ENCODE measurements around the gene LRRN2. TPM values are rescaled to one million over a fixed set of nuclear protein-coding genes. Genes with fewer than 3 reads are reported as not detected.

LRRN2 gene
- polyA plus RNA-seq, 1 donor from 2014 or later, result 3.3 TPM

GRCh38 chr1:204714194-204714860 is 28.8 kb upstream of the LRRN2 start:
- H3K79me2 ChIP-seq (replicated peaks; ENCODE audit: insufficient read depth, low read length), result no peaks in the 10 kb centered on the region
- no peaks in the 10 kb centered on the region for H3K9me3 ChIP-seq (ENCODE audit: low read length)
- TF ChIP-seq SMC3 (conservative IDR thresholded peaks at IDR 0.05; ENCODE audit: poor library complexity) (no peak), CTCF (IDR thresholded peaks at IDR 0.05; ENCODE audit: poor library complexity, severe bottlenecking) (no peak), TAF1 (IDR thresholded peaks at IDR 0.05; ENCODE audit: low read depth) (no peak), REST (IDR thresholded peaks at IDR 0.05; ENCODE audit: borderline replicate concordance) (no peak), EP300 (conservative IDR thresholded peaks at IDR 0.05; ENCODE audit: poor library complexity, severe bottlenecking) (no peak), MXI1 (conservative IDR thresholded peaks at IDR 0.05; ENCODE audit: poor library complexity, severe bottlenecking) (no peak), POLR2AphosphoS5 (IDR thresholded peaks at IDR 0.05) (no peak), EZH2 (IDR thresholded peaks at IDR 0.05; ENCODE audit: borderline replicate concordance, insufficient read depth, low read length, poor library complexity, severe bottlenecking) (no peak), RAD21 (conservative IDR thresholded peaks at IDR 0.05) (no peak)
- H3K9ac ChIP-seq (ENCODE audit: low read length), result no peak overlapping the region
- no peak overlapping the region for H3K4me2 ChIP-seq (ENCODE audit: low read length)
- no peak overlapping the region for H2AFZ ChIP-seq (ENCODE audit: low read depth, low read length)
- no peaks in the 10 kb centered on the region for H4K20me1 ChIP-seq (ENCODE audit: insufficient read depth)
- no peaks in the 10 kb centered on the region for H3K36me3 ChIP-seq (ENCODE audit: insufficient read depth, low read length)
- no peaks in the 10 kb centered on the region for H3K27me3 ChIP-seq (ENCODE audit: insufficient read depth, low read depth, low read length)
- H3K27ac ChIP-seq (ENCODE audit: low read length), result no peak overlapping the region
- no peak overlapping the region for H3K4me3 ChIP-seq (ENCODE audit: low read length)
- H3K9me2 ChIP-seq (ENCODE audit: insufficient read depth, low read length), result no peaks in the 10 kb centered on the region
- peaks cover 4% of the 10 kb centered on the region for H3F3A ChIP-seq (ENCODE audit: insufficient read depth, low read length, poor library complexity, severe bottlenecking)

GRCh38 chr1:204713541-204713940 is 28.0 kb upstream of the LRRN2 start:
- H3K9me3 ChIP-seq (ENCODE audit: low read length), result no peaks in the 10 kb centered on the region
- H3K4me3 ChIP-seq (ENCODE audit: low read length), result no peak overlapping the region
- peak overlapping the region; percentile 20 for H3K4me2 ChIP-seq (ENCODE audit: low read length)
- no peaks in the 10 kb centered on the region for H3K27me3 ChIP-seq (ENCODE audit: insufficient read depth, low read depth, low read length)
- no peaks in the 10 kb centered on the region for H3K9me2 ChIP-seq (ENCODE audit: insufficient read depth, low read length)
- no peak for TF ChIP-seq TAF1 (IDR thresholded peaks at IDR 0.05; ENCODE audit: low read depth)
- TF ChIP-seq CTCF (IDR thresholded peaks at IDR 0.05; ENCODE audit: poor library complexity, severe bottlenecking), result no peak
- TF ChIP-seq EP300 (conservative IDR thresholded peaks at IDR 0.05; ENCODE audit: poor library complexity, severe bottlenecking), result peak; percentile 24
- no peak overlapping the region for H3K9ac ChIP-seq (ENCODE audit: low read length)
- H3F3A ChIP-seq (ENCODE audit: insufficient read depth, low read length, poor library complexity, severe bottlenecking), result peaks cover 4% of the 10 kb centered on the region
- H4K20me1 ChIP-seq (ENCODE audit: insufficient read depth), result no peaks in the 10 kb centered on the region
- H3K79me2 ChIP-seq (replicated peaks; ENCODE audit: insufficient read depth, low read length), result no peaks in the 10 kb centered on the region
- H3K36me3 ChIP-seq (ENCODE audit: insufficient read depth, low read length), result no peaks in the 10 kb centered on the region
- peak overlapping the region; percentile 22 for H3K27ac ChIP-seq (ENCODE audit: low read length)
- H2AFZ ChIP-seq (ENCODE audit: low read depth, low read length), result no peak overlapping the region
